DLD1 (cell line): ENCODE data around the gene CASQ2.

Experiments used
- in situ Hi-C: cut with HindIII; loops from 2 replicates; pipeline ENCODE4 v1.10.0; 2017; ENCODE audit warnings: low sequenced_read_pairs

Gene CASQ2

DNA sequence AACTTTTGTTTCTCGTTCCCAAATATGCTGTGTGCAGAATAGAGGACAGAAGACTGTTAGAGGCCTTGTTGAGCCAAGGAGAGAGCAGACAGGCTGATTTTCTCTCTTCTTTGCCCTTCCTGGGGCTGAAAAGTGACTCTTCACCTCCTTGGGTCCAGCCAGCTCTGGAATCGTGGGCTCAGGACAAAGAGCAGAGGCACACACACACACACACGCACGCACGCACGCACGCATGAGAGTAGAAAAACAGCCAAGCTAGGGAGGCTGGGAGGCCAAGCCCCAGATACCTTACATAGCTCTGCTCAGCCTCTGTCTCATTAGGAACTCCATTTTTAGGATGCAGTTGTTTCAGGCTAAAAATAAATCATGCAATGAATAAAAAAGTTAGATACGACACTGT is at the start of gene CASQ2:
CASQ2 (minus strand) TSS at position 166 of the 400 bp plus-strand sequence. CDS start 173 bp downstream, outside the sequence.
- in situ Hi-C loops, result loop anchor here (25.0 kb wide), 1 partner anchor 631 kb away; no protein-coding TSS in a partner anchor

DNA sequence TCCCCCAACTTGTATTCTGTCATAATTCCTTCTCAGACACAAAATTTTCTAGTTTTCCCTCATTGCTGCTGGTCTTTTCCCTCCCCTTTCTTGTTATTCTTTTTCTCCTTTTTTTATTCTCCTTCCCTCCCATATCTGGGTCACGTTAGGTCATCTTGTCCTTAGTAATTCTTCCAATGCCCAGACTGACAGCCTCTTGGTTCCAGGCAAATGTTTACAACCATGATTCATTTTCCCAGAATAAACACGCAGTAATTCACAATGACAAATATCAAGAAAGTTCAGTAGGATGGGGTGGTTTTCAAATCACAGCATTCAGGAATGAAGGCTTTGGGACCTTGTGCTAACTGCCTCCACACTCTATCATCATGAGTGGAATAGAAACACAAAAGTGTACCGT is 47.2 kb upstream of the CASQ2 start:
- in situ Hi-C loops, result loop anchor here (10.0 kb wide), 1 partner anchor 99 kb away; no protein-coding TSS in a partner anchor

DNA sequence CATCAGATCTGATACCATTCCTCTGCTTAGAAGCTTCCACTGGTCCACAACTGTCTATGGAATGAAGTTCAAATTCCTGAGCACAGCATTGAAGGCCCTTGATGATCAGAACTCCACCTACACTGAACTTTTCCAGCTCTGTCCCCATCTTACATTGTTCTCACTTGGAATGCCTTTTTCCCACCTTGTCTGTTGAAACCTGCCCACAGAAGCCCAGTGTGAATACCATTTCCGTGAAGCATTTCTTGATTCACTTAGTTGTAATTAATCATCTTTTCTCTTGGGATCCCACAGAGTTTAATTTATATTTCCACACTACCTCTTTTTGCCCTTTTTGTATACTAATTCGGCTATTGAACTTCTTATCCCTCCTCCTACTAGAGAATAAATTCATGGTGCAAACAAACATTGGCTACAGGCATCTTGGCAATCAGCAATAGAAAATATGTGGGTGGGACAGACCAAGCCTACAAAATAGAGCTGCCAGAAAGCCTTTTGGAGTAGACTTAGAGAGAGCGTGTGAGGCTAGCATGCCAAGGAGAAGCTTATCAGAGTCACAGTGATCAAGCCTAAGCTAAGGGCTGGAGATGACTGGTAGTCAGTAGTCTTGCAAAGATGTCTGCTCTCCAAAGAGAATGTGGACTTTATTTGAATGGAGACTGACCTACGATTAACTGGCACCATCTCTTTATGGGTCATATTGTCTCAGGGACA is 46.3 kb upstream of the CASQ2 start:
- in situ Hi-C loops, result loop anchor here (10.0 kb wide), 1 partner anchor 100 kb away; no protein-coding TSS in a partner anchor

DNA sequence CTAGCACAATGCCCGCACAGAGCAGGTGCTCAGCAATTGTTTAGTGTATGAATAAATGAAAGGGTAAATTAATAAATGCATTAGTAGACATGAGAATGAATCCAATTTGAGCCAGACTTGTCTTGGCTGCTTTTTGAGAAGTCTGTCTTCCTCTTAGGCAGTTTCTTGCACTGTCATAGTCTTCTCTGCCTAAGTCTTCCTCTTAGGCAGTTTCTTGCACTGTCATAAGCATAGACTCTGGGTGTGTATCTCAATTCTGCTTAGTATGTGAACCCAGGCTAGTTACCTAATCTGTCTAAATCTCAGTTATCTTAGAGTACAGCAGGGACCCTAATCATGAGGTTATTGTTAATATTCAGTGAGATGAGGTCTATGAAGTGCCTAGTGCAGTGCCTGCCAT is 45.2 kb upstream of the CASQ2 start:
- in situ Hi-C loops, result loop anchor here (10.0 kb wide), 1 partner anchor 101 kb away; no protein-coding TSS in a partner anchor

DNA sequence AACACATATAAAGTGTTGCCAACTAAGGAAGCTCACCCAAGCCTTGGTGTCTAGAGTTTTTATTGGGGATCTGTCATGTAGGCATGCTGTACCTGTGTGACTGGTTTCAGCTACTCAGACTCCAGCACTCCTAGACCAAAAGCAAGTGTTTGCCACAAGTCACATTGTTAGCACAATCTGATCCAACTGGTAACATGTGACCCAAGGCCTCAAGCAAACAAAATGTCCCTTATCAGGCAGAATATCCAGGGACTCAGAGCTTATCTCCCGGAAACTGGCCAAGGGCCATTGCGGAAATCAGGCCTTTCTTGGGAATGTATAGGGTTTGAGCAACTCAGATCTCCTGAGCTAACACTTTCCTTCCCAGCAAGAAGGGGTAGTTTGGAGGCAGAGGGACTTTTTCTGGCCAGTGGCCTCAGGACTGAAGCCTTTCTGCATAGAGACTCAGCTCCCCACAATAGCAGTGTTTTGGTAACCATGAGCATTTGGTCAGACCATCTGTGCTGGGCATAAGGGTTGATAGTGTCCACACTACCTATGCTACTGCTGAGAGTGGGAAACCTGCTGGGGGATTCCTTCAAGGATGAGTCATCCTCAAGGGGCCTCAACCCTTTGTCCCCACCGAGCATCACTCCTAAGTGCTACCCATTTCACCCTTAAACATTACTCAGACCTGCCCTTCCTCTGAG is 42.8 kb upstream of the CASQ2 start:
- in situ Hi-C loops, result loop anchor here (10.0 kb wide), 1 partner anchor 104 kb away; no protein-coding TSS in a partner anchor

DNA sequence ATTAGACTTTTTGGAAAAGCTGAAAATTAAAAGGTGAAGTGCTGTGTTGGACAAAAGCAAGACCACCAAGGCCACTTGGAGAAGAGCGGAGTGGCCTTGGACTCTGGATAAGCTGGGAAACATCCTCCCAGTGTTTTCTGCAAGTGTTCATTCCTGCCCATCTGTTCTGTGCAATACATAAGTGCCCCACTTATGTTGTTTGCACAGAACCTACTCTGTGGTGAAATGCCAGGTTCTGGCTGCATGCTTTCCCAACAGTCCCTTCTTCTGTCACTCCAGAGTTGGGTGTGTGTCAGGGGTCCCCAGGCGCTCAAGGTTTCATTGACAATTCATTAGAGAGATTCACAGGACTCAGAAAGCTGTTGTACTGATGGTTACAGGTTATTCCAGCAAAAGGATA is 42.1 kb upstream of the CASQ2 start:
- in situ Hi-C loops, result loop anchor here (10.0 kb wide), 1 partner anchor 104 kb away; no protein-coding TSS in a partner anchor

DNA sequence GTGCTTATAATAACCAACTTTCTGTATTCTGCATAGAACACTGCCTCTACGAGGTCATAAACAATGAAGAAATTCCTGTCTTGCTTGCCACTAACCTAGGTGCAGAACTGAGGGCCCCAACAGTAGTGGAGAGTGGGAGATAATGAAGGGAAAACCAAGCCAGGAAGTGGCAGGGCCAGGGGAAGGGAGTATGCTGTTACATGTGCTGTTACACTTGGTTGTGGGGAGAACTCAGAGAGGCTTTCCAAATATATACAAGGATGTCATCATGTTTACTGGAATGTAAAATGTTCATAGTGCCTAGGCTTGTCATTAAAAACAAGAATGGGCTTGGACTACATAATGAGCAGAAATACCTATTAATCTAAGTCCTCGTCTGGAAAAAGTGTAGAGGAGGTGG is 41.3 kb upstream of the CASQ2 start:
- in situ Hi-C loops, result loop anchor here (10.0 kb wide), 1 partner anchor 105 kb away; no protein-coding TSS in a partner anchor

DNA sequence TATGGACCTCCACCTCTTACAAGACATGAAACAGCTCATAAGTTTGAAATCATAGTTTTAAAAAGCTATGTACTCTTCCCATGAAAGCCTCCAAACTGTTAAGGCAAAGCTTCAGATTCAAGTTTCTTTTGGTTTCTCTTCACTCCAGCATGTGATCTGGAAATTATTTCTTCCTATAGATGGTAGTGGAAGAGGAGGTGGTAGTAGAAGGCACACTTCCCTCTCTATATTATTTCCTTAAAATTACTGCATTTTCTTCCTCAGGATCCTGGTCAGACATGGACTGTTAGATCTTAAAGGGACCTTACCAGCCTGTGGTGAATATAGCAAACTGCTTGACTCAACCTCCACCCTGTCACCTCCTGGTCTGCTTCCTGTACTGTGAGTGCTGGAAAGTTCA is 40.6 kb upstream of the CASQ2 start:
- in situ Hi-C loops, result no loop called here

DNA sequence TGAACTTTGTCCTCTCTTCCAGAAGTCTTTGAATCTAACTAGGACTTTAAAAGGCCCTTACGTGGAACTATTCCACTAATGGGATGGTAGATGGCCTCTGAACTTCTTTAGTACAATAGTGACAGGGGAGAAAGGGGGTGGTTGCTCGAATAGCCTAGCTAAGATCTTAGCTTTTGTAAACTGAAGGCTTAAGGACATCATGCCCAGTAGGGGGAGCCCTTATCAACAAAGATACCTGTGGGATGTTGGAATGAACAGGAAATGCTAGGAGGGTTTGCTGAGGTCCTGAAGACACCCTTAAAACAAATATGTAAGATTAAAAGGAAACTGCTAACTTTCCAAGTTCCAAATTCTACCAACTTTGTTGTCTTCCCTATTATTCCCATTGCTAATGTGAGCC is 39.2 kb upstream of the CASQ2 start:
- in situ Hi-C loops, result no loop called here

DNA sequence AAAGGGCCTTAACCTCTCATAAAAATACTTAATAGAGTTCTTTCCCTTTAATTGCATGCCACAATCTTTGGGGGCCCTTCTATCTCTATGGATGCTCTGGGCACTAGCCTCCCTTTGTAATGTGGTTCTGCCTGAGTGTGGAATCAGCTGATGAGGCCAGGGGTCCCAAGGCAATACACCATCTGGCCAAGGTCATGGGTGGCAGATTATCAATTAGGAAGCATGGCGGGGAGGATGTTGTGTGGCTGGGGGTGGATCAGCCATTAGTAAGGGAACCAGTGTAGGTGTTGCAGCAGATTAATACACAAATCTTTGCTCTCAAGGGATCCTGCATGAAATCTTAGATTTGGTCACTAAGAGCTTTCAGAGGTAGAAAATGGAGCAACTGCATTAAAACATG is 37.1 kb upstream of the CASQ2 start:
- in situ Hi-C loops, result no loop called here

DNA sequence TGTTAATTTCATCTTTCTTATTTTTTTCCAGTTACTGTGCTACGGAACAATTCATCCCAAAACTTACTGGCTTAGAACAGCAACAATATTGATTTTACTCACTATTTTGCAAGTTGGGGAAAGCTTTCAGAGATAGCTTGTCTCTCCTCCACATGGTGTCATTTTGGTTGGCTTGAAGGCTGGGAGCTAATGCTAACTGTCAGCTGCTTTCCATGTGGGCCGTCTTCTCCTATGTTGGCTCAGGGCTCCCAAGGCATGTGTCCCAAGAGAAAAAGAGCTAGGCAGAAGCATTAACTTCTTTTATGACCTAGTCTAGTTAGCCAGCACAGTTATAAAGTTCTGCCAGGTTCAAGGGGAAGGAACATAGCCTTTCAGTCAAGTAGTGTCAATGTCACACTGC is 33.9 kb upstream of the CASQ2 start:
- in situ Hi-C loops, result no loop called here

DNA sequence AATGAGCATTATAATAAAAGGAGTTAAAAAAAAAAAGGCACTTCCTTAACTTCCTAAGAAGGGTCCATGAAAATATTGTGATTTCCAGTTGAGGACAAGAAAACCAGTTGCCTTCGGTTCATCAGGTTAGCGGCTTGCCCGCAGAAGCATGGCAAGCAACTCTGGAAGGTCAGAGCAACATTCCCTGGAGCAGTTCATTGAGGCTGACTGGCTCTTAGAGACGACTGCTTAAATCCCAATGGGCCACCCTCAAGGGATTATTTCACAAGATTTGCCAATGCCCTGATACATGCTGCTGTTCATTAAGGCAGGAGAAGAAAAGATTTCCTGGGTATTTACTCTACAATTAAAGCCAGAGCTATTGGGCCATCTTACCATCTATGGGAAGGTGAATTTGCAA is 29.0 kb upstream of the CASQ2 start:
- in situ Hi-C loops, result no loop called here

DNA sequence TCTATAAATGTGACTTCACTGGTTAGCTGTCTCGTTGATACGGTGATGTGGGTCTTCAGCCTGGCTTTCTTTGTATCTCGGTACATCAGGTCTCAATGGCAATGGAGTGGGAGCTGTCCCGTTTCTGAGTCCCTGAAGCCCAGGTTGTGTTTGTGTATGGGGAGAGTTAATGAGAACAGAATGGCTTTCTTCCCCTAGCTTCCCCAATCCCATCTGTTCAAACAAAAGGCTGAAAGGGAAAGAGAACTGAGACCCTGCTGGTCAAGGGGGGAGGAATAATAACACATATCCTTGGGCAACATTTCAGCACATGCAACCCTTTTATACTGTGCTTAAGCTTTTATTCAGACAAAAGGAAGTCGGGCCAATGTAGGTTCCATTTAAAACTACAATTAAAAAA is 28.4 kb upstream of the CASQ2 start:
- in situ Hi-C loops, result no loop called here

DNA sequence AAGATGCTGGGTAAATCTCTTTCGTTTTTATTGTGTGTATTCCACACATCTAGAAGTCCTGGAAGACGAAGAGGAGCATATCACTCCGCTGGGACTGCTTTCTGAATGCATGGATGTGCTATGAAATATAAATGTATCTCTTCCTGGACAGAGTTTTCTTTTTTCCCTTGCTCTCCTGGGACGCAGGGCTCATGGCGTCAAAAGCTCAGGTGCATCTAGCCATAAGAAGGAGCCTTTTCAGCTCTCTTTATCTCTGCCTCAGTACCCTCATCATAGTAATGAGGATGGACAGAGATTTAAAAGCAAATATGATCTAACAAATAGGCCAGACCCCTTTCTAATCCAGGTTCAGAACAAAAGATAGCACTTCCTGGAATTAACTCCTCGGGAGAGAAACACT is 27.5 kb upstream of the CASQ2 start:
- in situ Hi-C loops, result no loop called here

DNA sequence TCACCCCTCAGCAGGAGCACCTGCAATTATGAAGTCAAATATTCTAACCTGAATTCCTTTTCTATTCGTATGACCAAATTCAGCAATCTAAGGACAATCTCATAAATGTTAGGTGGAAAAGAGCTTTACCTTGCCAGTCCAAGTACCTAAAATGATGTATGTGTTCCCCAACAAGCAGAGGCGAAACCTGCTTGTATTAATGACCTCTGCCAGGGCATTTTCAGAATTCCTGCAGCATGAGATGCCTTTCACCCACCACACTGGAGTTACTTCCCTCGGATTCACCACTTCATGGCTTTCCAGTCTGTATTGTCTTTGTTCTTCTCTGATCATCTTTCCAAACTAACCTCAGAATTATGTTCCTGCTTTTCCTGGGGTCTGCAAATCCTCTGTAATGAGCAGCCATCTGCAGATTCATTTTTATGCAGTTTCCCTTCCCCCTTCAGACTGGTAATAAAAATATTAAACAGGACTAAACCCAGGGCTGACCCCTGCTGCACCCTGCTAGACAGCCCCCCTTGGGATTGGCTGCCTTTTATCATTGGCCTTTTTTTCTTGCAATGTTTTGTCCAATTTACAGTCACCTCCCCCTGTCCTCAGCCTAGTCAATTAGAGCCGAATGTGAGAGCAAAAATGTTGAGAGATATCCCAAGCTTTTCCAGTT is 26.6 kb upstream of the CASQ2 start:
- in situ Hi-C loops, result no loop called here

DNA sequence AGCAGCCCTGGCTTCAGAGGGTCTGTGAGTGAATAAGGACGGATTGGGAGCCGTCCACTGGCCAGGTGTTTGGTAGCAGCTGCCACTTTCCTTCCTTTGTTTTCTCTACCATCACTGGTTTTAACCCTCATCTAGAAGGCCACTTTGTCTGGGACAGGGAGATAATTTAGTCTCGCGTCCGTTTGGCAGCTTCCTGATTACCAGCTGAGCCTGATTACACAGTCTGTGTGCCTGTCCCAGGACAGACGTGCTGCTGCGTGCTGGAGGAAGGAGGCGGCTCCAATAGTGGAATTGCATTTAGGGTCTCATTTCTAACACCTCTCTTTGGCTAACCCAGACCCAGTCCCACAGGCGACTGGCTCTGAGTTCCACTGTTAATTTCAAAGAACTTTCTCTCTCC is 24.6 kb upstream of the CASQ2 start:
- in situ Hi-C loops, result no loop called here

DNA sequence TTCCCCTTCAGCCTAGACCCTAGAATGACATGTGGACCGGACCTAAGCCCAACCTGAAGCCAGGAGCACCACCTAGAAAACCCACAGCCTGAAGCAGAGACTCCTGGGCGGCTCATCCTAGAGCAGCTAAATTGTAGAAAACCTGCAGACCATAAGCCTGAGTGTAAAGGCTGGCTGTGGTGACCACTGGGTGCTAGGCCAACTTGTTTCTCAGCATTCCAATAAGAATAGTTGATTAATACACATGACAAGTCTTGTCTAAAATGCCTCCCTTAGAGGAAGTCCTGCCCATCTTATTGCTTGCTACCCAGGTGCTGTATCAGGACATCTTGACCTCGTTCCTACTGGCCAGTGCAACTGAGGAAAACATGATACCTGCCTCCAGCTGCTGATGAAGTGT is 23.3 kb upstream of the CASQ2 start:
- in situ Hi-C loops, result no loop called here

DNA sequence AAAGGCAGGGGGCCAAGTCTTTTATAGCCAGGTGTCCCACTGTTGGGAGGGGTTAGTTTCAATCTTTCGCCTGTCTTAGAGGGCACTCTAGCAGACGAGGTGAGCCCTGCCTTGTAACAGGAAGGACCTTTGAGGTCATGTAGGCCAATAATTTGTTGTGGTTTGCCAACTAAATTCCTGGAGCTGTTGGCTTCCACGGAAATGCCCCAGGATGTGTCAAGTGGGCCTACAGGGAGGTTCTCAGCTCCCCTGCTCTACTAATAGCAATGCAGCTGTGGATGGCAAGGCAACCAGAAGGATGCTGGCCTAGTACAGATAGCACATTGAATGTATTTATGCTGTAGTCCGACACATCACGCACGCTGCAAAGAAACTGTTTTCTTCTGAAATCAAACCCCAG is 22.3 kb upstream of the CASQ2 start:
- in situ Hi-C loops, result no loop called here

DNA sequence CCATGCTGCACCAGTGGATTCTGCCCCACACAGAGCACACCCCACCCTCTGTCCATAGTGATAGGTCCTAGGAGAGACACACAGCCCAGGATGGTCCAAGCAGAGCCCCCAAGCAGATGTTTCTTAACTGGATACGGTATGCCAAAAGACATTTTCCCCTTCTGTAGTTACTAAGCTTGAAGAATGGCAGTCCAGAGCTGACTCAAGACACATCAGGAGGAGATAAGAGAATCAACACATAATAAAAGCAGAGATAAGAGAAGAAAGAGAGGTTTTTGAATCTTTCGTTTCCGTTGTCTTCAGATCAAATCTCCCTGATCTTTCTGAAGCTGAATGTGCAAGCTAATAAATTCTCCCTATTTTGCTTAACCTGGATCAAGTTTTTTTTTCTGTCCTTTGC is 21.8 kb upstream of the CASQ2 start:
- in situ Hi-C loops, result no loop called here

DNA sequence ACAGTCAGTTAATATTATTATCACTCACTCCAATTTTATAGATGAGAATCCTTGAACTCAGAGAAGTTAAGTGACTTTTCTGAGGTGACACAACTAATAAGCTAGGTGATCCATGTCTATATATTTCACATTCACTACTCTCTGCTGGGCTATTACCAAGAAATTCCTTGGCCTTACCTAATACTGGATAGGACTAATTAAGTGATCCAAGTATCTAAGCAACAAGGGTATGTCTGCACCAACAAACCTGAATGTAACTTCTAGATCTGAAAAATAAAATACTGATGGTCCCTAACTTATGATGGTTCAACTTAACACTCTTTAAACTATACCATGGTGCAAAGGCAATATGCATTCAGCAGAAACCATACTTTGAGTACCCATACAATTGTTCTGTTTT is 14.8 kb upstream of the CASQ2 start:
- in situ Hi-C loops, result no loop called here

DNA sequence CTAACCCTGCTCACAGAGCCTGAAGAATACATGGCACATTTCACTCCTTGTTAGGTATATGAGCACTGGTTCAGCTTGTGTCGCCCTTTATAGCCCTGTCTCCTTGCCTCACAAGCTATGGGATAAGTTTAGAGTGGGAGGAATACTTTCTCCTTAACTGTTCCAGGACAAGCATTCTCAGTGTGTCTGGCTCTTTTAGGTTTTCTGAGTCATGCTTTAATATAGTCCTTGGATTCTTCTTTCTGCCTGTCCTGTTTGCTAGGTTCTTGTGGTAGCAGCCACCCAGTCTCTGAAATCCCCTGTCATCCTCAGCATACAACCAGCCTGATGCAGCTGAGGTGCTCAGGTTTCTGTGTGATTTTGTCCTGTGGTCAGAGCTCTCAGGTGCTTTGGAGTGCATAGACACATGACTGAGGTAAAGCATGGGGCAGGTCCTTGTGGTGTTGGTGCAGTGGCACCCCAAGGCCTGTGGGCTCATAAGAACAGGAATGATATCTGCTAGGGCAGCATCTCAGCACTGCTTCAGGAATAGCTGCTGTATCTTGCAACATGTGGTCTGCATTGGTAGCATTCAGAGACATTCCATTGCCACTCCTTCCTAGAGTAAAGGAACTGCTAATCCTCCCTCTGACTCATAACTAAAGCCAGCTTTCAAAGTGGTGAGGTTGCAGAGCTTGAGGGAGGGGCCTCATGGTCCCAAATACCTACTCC is 14.2 kb upstream of the CASQ2 start:
- in situ Hi-C loops, result no loop called here
